ENCODE results near the gene GALNT2.

GALNT2 gene

DNA sequence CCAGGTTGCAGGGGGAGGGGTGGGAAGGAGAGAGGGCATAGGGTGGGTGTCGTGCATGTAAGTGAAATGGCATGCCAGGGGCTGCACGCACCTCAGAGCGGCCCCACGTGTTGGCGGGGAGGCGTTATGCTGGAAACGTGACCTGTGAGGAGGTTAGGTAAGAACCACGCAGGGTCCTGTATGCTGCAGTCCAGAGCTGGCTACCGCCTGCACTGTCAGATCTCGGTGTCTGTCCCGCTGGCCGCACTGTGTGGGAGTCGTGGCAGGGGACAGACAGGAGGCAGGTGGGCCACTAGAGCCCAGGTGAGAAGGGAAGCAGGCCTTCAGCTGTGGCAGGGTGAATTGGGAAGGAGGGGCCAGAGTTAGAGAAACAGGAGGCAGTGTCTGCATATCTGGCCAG, 79.7 kb downstream of the GALNT2 start:
- DNase-seq (ENCODE audit: low read depth): no peak

- DNase-seq (ENCODE audit: low read depth): no peak
Measured at GRCh38 chr1:230147253-230148125, 80.5 kb downstream of the GALNT2 start.

- no peak for DNase-seq (ENCODE audit: low read depth)
Measured at GRCh38 chr1:230148126-230148652, 81.2 kb downstream of the GALNT2 start.

GRCh38 chr1:230148768-230149469, 81.9 kb downstream of the GALNT2 start:
- DNase-seq (ENCODE audit: low read depth): no peak

DNA sequence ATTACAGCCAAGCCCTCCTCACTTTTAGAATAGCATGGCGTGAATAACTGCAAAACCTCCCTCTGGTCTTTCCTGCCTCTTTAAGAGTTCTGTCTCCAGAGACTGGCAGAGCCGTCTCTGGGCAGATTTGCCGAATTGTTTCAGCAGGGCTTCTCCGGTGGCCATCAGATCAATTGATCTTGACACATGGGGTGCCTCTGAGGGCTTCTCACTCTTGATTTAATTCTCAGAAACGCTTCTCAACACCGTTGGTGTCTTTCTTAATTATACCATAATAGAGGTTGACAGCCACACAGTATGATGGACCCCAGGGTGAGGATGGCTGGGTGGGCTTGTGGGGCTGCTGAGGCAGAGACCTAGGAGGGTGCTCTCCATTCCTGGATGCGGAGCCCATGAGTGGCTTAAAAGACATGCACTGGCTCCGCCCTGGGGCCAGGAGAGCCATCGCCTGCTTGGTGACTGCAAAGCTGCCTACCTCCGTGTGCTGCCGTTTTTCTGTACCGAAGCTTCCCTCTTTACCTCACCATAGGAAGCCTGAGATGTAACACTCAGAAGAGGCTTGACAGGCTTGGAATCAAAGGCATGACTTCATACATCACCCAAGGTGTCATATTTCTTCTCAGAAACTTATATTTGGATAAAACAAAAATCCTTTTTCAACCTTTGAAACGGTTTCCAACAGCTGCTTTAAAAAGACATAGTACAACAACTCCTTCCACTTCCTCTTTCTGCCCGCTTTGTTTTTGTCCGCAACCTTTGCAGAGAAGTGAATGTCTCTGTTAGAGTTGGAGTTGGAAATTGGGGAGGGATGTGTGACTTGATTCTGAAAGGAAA, 82.9 kb downstream of the GALNT2 start:
- no peak for DNase-seq (ENCODE audit: low read depth)

GRCh38 chr1:230150615-230151014, 83.6 kb downstream of the GALNT2 start:
- no peak for DNase-seq (ENCODE audit: low read depth)

DNA sequence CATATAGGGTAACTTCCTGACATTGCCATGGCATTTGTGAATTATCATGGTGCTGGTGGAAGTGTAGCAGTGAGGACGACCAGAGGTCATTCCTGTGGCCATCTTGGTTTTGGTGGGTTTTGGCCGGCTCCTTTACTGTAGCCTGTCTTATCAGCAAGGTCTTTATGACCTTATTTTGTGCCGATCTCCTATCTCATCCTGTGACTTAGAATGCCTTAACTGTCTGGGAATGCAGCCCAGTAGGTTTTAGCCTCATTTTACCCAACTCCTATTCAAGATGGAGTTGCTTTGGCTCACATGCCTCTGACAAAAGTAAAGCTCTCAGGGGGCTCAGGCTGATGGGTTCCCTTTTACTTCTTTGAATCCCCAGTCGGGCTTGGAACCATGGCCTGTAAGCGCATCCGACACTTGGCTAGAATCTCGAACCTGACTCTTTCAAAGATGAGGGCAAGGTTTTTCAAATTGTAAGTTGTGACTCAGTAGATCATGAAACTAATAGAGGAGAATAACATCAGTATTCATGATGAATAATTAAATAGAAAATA, 85.0 kb downstream of the GALNT2 start:
- no peak for DNase-seq (ENCODE audit: low read depth)

DNA sequence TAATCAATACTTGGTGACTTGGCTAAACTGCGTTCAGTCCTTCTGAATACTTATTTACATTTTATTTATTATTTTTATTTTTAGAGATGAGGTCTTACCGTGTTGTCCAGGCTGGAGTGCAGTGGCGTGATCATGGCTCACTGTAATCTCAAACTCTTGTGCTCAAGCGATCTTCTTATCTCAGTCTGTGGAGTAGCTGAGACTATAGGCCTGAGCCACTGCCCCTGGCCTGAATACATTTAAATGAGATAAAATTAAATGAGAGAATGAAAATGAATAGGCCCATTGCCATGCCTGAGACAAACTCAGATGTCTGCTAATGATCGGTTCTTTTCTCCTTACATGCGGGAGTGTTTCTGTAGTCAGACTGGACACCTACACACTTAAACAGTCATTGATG, 86.0 kb downstream of the GALNT2 start:
- no peak for DNase-seq (ENCODE audit: low read depth)

- DNase-seq (ENCODE audit: low read depth): no peak
Measured at GRCh38 chr1:230153641-230154296, 86.7 kb downstream of the GALNT2 start.

DNA sequence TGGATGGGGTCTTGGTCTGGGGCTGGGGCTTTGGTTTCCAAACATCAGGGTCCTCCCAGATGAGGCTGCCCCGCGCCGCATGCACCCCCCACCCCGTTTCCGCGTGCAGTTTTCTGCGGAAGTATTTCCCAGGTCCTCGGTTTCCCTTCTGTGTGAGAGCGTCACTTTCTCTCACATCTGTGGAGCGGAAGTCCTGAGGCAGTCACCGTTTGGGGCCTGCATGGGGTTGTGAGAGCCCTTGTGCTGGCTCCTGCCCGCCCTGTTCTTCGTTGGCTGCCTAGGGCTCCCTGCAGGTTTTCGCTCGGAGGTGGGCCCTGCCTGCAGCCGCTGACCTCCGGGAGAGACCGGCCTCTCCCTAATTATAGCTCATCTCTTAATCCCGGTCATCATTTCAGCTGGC, 88.0 kb downstream of the GALNT2 start:
- no peak for DNase-seq (ENCODE audit: low read depth)

DNA sequence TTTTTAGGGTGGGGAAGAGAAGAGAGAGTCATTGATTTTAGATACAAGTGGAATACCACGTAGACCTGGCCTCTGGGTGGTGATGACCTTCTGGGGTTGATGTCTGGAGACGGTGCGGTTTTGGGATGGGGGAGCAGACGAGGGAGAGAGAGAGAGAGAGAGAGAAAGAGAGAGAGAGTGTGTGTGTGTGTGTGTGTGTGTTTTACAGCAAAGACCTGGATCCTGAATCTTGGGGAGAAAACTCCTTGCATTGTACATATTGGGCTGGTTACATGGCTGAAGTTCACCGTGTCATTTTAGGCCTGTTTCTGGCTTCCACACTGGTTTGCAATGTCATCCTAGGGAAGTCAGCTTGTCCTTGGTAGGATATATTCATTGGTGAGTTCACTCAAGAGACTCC, 89.0 kb downstream of the GALNT2 start:
- no peak for DNase-seq (ENCODE audit: low read depth)

DNA sequence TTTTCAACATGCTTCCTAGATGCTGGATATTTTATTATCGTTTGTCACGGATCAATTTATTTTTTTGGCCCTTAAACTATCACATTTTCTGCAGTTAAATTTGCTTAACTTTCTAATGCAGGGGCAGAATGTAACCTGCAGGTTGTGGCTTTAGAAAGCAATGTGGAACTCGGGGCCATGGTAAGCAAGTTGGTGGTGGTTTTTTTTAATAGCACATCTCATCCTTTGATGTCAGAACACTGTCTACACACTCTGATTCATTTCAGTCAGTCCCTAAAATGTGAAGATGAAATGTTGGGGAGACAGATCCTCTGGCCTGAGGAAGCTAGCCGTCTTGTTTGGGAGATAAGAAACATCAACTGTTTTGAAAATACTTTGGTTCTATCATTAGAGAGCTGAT, 89.5 kb downstream of the GALNT2 start:
- DNase-seq (ENCODE audit: low read depth): no peak

DNA sequence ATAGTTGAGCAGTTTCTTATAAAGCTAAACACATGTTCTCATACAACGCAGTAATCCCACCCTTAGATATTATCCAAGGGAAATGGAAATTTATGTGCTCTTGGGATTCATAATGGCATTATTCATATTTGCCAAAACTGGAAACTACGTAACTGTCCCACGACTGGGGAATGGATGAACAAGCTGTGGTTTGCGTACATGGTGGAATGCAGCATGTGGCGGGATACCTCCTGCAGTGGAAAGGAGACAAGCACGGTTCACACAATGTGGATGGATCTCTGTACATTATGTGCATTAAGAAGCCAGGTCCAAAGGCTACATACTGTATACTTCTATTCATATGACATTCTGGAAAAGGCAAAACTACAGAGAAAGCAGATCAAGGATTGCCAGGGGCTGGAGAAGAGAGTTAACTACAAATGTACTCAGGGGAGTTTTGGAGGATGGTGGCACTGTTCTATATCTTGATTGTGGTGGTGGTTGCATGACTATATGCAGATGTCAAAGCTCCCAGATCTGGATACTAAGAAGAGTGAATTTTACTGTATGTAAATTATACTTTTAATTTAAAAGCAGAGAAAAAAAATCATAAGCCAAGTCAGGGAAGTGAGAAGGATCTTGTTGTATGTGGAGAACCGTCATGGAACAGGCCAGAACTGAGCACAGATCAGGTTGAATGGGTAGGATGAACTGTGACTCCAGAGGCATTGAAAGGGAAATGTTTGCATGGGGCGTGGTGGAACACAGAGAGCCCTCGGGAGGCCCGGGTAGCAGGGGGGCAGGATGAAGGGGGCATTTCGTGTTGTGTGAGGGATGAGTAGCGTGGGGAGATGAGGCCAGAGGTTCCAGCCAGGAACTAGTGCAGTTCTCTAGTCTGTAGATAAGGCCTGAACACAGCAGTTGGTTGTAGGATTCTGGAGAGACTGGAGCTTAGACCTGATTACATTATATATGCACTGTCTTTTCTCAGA, 90.7 kb downstream of the GALNT2 start:
- no peak for DNase-seq (ENCODE audit: low read depth)

GRCh38 chr1:230158415-230159291, 91.6 kb downstream of the GALNT2 start:
- no peak for DNase-seq (ENCODE audit: low read depth)

DNA sequence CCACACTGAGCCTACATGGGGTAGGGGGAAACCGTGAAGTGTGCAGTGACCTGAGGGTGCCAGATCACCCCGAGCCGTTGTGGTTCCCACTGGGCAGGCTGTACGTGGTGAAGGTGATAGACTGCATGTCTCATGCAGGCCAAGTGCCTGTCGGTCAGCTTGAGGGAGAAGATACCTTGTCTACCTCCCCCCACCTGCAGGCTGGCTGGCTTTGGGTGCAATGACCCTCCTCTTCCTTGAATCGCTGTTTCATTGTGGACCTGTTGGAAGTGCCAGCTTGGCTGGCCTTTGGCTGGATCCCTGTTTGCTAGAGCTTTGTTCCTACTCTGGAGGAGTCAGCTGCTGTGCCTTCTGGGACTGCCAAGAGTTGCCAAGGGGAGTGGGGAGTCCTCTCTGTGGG, 92.5 kb downstream of the GALNT2 start:
- DNase-seq (ENCODE audit: low read depth): no peak

- no peak for DNase-seq (ENCODE audit: low read depth)
Measured at GRCh38 chr1:230160957-230161771, 94.1 kb downstream of the GALNT2 start.

- DNase-seq (ENCODE audit: low read depth): no peak
Measured at GRCh38 chr1:230163205-230163604, 96.2 kb downstream of the GALNT2 start.

- no peak for DNase-seq (ENCODE audit: low read depth)
Measured at GRCh38 chr1:230163719-230164118, 96.7 kb downstream of the GALNT2 start.

Measured in CMK (cell line).